ENCODE results near the gene HAT1.
"Not testable (repeated sequence)": the region's sequence is repeated elsewhere in the genome, so short reads cannot be mapped to it uniquely, and the experiment has no call there.

HAT1 gene, protein sequence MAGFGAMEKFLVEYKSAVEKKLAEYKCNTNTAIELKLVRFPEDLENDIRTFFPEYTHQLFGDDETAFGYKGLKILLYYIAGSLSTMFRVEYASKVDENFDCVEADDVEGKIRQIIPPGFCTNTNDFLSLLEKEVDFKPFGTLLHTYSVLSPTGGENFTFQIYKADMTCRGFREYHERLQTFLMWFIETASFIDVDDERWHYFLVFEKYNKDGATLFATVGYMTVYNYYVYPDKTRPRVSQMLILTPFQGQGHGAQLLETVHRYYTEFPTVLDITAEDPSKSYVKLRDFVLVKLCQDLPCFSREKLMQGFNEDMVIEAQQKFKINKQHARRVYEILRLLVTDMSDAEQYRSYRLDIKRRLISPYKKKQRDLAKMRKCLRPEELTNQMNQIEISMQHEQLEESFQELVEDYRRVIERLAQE

DNA sequence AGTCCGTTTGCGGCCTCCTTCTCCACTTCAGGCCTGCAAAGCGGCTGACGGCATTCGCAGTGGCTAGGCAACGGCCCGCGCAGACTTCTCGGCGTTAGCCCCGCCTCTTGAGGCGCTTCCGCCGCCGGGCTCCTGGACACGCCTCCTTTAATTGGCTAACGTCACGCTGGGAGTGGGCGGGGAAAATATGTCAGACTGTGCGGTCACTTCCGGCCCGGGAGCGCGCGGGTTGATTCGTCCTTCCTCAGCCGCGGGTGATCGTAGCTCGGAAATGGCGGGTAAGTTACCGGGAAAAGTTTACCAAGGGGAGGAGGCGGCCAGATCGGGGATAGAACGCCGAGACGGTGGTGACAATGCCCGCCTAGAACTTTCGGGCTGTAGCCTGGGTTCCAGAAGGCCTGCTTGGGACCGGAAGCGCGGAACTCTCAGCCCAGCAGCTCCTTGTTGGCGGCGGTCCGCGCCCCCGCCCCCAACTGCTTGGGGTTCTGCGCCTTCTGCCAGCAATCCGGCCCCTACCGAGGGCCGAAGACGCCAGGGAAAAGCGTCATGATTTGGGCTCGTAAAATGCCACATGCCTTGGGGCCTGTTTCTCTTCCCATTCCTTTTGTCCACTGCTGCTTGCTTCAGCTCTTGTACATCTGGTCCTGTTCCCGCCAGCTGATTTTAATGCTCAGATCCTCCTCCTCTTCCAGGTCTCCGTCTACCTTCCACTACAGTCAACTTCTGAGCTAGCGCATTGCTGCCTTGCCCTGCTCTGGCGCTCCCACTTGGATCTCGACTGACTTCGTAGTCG, at the start of gene HAT1:
HAT1 (plus strand) TSS at position 232 of the 793 bp plus-strand sequence; CDS start at position 272, 40 bp downstream.
- DNase-seq (ENCODE audit: low spot score): peak; percentile 100

DNA sequence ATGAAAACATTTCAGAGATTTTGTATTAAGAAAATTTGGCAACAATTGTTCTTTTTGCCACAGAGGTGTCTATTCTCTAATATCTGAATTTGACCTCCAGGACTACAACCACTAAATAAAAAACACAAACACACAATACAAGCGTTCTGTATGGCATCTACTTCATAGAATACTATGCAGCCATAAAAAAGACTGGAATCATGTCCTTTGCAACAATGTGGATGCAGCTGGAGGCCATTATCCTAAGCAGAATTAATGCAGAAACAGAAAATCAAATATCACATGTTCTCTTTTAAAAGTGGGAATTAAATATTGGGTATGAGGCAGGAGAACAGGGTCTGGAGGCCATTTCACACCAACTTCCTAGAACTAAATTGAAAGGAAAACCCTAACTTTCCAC, 47.7 kb upstream of the HAT1 start:
- no peak for DNase-seq (ENCODE audit: low spot score)

DNA sequence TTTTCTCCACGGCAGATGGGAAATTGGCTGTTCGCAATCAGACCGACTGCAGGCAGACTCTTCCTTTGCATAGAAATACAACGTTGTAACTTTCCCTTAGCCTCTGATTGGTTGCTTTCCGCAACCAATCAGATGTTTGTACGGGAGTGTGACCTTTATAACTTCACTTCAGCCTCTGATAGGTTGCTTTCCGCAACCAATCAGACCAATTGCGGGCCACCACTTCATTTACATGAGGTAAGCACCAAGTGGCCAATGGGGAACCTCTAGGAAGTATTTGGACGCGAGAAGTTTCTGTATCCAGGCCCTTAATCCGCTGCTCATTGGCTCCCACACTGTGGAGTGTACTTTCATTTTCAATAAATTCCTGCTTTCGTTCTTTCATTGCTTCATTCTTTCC, 47.3 kb upstream of the HAT1 start:
- no peak for DNase-seq (ENCODE audit: low spot score)

DNA sequence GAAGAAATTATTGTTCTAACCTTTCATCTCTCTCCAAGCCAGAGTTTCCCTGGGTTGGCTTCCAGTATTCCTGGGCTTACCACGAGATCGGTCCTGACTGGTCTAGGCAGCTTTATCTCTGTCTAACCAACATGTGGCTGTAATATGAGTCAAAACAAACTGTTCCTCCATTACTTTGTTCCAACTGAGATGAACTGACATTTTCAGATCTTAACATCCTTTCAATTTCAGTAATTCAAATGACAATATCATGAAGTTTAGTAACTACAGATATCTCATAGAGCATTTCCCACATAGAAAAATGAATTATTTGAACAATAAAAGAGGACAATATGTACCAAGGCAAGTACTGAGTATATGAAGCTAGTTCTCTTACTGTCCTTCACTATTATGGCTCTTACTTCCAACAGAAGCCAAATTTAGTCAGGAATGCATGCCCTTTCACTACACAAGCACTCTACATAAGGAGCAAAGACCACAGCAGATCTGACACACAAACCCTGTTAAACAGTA, 43.7 kb upstream of the HAT1 start:
- no peak for DNase-seq (ENCODE audit: low spot score)

DNA sequence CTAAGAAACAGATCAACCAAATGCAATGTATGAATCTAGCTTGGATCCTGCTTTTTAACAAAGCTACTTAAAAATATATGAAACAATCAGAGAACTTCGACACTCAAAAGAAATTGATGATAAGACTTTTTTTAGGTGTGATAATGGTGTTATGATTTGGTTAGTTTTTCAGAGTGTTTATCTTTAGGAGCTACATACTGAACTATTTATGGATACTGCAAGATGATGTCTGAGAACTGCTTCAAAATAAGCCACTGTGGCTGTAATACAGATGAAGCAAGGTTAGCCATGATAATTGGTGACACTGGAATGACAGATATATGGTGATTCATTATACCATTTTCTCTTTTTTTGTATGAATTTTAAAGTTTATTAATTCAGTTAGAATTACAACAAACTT, 42.4 kb upstream of the HAT1 start:
- DNase-seq (ENCODE audit: low spot score): no peak

DNA sequence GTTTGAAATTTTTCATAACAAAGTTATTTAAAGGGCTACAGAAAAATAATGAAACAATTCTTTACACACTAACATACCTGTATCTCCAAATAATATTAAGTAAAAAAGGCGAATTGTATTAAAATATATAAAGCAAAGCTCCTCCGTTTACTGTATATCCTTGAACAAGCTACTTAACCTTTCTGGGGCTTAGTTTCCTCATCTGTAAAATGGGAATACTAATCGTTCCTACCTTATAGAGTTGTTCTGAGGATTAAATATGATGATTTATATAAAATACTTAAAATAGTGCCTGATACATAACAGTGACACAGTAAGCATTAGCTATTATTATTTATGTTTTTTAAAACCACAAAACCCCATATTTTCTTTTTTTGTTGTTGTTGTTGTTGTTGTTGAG, 41.5 kb upstream of the HAT1 start:
- no peak for DNase-seq (ENCODE audit: low spot score)

DNA sequence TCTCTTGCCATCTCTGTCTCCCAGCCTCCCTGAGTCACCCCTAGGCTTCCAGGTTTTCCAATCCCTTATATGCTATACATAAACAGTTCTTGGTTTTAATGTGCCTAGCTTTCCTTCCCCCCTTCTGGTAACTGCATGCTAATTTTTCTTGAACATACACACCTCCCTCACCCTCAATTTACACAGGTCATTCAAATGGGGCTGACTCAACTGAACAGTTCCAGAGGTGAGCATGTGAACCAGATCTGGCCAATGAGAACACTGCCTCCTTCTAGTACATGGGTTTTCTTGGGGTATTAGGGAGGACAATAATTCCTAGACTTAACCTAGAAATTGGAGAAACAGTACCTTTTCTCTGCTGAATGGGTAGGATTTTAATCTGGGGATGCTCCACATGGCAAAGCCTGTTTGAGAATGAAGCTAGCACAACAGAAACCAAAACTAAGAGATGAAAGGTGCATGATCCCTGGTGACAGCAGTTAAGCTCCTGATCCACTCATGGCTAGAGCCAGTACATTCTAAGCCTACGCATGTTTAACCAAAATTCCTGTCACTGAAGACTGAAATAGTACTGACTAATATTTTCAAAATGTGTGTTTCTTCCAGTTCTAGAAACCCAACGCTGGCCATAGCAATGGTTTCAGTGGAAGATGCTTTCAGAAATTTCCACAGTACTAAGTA, 40.0 kb upstream of the HAT1 start:
- no peak for DNase-seq (ENCODE audit: low spot score)

DNA sequence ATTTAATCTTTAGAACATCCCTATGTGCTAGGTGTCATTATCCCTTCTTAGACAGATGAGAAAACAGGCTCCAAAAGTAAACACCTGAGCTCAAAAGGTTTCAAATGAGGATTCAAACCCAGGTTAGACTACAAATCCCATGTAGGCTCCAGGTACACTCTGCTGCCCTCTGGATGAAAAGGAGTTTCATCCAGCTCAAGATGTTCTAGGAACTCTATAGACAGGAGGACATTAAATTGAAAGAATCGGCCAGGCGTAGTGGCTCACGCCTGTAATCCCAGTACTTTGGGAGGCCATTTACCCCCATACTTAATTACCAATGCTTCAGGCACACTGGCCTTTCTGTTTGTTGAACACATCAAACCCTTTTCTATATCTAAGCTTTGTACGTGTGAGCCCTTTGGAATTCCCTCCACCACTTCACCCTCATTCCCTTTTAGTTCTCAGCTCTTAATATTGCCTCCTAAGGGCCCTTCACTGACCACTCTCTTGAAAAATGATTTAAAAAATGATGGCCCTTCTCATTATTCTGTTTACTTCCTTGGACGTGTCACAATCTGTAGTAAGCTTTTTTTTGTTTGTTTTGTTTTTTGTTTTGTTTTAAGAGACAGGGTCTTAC, 38.9 kb upstream of the HAT1 start:
- no peak for DNase-seq (ENCODE audit: low spot score)

DNA sequence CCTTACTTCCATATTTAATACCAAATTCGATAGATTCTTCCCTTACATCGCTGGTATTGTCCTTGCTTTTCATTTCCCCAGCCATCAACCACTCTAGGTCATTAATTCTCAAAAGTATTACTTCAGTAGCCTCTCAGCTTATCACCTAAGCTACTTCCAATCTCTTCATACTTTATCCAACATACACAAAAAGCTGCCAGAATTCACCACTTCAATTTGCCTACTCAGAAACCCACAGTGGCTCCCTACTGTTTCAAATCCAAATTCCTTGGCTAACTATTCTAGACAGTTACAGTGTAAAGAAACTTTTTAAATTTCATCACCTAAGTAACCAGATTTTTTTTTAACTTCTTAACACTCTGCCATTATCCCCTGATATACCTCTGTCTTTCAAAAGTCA, 32.9 kb upstream of the HAT1 start:
- DNase-seq (ENCODE audit: low spot score): no peak

DNA sequence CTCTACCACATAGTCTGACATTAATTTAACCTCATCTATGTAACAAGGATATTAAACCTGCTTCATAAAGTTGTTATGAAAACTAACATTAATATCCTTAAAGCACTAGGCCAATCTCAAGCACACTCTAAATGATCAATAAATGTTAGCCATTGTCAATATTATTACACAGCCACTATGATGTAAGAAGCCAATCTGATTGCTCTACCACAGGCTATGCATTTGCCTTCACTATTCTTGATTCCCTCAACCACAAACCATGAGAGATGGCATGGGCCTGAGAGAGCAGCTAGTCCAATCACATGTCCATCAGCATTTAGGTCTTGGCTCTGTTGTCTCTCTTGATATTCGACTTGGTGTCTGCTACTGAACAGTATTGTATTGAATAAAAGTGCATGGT, 32.5 kb upstream of the HAT1 start:
- DNase-seq (ENCODE audit: low spot score): no peak

DNA sequence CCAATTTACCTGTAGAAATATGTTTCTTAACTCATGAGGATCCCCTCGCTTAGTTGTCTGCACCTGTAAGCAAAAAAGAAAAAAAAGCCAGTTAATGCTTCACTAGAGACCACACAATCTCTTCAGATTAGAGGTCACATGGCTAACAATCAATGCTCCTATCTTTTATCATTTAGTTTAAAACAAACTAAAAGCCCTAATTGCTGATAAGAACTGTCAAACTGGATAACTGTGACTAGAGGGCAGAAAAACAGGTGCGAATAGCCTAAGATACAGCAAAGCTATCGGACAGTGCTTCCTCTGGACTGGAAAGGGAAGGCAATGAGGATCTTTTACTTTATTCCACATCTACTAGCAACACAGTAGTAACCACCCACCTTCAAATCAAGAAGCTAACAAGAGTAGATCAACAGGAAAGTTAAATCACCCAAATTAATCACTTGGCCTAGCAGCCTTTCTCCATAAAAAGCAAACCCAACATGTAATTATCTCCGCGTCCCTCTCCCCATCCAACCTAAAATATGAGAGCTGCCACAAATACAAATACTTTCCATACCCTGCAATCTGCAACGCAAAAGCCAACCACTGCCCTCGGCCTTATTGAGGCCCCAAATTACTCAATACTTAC, 29.0 kb upstream of the HAT1 start:
- no peak for DNase-seq (ENCODE audit: low spot score)

DNA sequence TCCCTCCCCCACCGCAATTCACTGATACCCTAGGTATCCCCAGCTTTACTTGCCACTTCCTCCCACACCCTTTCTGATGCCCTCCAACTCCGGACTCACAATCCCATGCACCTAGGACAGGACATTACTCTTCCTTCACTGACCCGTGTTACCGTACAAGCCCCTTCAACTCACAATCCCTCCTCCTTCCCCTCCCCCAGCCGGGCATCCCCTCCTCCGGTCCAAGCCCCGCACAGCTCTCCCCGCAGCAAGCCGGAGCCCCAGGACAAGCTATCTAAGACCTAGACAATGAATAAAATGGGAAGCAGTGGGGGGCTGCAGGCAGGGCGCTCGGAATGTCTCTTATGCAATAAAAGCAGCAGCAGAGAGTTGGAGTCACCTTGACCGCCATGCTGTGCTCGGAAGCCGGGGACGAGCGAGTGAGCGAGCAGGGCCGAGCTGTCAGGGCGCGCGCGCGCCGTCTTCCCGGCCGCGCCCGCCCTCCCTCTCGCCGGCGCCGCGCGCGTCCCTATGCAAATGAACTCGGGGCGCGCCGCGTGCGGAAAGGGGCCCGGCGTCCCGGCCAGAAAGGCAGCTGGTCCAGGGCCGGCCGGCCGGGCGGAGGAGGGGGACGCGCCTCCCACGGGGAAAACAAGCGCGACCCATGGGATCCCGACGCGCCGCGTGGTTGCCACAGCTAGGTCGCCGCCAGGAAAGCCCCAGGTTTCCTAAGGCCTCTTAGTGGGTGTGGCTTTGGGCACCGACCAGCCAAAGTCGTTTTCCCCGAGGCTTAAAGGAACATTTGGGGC, 28.2 kb upstream of the HAT1 start, which contains the start of gene SLC25A12:
SLC25A12 (minus strand) TSS at position 421 of the 788 bp plus-strand sequence; CDS start at position 391, 30 bp downstream.
- peak; percentile 98 for DNase-seq (ENCODE audit: low spot score)

DNA sequence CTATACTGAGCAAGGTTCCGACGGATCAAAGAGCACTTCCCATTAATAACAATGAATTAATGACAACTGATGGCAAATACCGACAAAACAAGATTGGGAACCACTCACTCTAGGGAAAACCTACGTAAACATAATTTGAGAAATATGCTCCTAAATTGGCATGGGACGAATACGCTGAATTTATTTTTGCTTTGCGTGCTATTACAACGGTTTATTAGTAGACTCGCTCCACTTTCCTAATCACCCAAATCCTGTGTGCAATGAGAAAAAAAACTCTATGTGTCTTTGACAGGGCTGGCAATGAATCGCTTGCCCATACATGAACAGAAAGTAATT, 27.7 kb upstream of the HAT1 start:
- DNase-seq (ENCODE audit: low spot score): no peak

DNA sequence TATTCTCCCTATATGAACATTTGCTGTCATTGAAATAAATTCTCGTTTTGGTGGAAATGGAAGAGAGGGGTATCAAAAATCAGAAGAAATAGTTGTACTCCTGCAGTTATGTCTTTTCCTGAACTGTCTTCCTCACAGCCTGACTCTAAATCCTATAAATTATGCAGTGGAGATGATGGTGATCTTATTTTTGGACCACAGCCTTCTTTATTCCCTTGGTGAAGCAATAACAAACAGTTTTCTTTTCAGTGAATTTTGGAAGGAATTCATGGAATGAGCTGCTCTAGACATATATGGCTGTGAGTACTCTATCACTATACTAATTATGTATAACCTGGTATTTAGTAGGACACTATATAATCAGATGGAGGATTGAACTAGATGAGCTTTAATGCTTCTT, 26.5 kb upstream of the HAT1 start:
- DNase-seq (ENCODE audit: low spot score): no peak

DNA sequence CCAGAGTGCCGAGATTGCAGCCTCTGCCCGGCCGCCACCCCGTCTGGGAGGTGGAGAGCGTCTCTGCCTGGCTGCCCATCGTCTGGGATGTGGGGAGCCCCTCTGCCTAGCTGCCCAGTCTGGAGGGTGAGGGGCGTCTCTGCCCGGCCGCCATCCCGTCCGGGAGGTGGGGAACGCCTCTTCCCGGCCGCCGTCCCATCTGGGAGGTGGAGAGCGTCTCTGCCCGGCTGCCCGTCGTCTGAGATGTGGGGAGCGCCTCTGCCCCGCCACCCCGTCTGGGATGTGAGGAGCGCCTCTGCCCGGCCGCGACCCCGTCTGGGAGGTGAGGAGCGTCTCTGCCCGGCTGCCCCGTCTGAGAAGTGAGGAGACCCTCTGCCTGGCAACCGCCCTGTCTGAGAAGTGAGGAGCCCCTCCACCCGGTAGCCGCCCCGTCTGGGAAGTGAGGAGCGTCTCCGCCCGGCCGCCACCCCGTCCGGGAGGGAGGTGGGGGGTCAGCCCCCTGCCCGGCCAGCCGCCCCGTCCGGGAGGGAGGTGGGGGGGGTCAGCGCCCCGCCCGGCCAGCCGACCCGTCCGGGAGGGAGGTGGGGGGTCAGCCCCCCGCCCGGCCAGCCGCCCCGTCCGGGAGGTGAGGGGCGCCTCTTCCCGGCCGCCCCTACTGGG, 22.5 kb upstream of the HAT1 start:
- not testable (repeated sequence) for DNase-seq (ENCODE audit: low spot score)

DNA sequence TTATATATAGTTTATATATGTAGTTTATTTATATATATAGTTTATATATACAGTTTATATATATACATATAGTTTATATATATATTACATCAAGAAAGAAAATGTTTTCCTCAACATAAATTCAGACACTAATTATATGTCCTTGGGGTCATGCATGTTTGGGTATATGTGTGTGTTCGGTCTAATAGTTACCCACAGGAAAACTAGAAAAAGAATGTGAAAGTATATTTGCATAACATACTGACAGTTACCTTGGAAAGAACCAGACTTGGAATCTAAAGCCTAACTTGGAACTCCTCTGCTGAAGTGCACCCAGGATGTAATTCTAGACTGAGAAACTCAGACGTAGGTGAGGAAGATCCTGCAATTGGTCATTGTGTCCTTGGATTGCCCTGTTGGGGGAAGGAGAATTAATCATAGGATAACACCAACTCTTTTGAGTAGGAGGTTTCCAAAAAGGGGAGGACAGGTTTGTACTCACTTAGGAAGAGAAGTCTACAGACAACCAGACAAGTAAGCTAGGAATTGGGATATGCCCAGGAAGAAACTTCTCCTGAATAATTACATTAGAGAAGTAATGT, 19.3 kb upstream of the HAT1 start:
- DNase-seq (ENCODE audit: low spot score): no peak

DNA sequence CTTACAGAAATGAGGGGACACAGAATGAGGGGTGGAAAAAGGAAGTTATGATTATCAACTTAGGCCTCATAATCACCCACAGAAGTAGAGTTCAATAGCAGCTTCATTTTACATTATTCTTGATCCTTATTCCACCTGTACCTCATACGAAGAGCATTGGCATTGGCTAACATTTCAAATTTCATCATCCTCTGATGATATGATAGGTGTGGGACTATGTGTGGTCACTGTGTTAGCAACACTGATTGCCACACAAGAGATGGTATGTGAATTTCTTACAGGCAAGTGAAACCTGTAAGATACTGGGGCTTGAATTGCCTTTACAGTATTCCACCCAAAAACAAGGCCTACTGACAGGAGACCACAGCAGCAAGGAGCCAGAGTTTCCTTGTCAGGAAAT, 14.0 kb upstream of the HAT1 start:
- no peak for DNase-seq (ENCODE audit: low spot score)

DNA sequence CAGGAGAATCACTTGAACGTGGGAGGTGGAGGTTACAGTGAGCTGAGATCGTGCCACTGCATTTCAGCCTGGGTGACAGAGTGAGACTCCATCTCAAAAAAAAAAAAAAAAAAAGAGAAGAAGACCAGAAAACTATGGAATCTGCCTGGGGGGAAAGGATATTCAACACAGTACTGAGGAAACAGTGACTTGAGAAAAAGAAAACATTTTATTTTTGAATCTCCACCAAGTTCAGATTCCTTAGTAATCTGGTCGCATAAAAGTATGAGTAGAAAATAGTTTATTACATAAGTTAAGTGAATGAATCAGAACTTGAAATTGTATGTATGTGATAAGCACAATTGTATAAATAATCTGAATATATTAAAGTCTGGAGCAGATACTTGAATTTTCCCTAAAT, 13.0 kb upstream of the HAT1 start:
- DNase-seq (ENCODE audit: low spot score): no peak

DNA sequence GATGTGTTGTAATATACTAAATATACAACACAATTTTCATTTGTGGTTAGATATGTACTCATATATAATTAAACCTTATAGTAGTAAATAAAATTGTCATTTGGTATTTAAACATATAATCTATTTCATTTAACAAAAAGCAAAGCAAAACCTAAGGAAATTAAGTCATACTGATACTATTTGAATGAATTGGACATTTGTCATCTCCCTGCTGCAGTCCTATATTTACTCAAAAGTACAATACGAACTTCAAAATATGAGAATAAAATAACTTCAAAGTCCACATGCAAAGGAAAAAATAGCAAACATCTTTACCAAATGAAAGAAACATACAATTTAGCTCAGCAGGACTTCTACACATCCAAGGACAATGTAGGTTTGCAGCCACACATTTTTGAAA, 11.8 kb upstream of the HAT1 start:
- no peak for DNase-seq (ENCODE audit: low spot score)

DNA sequence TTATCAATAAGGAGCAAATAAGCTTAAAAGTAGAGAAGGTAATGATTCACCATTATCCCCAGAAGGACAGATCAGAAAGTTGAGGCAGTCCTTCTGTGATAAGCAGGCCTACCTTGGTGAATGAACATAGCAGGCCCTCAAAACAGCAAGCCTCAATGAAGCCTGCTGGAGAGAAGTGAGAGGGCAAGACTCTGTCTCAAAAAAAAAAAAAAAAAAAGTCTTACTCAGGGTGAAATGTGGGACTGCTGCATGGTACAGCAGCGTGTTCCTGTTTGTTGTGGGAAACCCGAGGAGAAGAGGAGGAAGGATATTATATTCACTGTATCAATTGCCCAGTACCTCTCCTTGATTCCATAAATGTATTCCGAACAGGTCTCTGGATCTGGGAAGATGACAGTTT, 8.7 kb upstream of the HAT1 start:
- no peak for DNase-seq (ENCODE audit: low spot score)

Measured in iPS-NIHi11 (cell line).